ENCODE results near the gene BACE2.

GRCh38 chr21:41256771-41257702, 89.1 kb downstream of the BACE2 start:
- TF ChIP-seq CTCF (conservative IDR thresholded peaks at IDR 0.05; ENCODE audit: low read depth, low read length) (no peak), POLR2A (IDR thresholded peaks at IDR 0.05; ENCODE audit: low read depth, low read length) (no peak), MAFK (IDR thresholded peaks at IDR 0.05; ENCODE audit: low read depth, low read length) (no peak), CHD1 (IDR thresholded peaks at IDR 0.05; ENCODE audit: low read depth, low read length) (no peak), BHLHE40 (IDR thresholded peaks at IDR 0.05; ENCODE audit: low read depth, low read length) (no peak), MXI1 (IDR thresholded peaks at IDR 0.05; ENCODE audit: borderline replicate concordance, low read depth, low read length) (no peak), USF2 (IDR thresholded peaks at IDR 0.05; ENCODE audit: low read depth, low read length) (no peak), RFX5 (IDR thresholded peaks at IDR 0.05; ENCODE audit: low read depth, low read length) (no peak), ELK1 (IDR thresholded peaks at IDR 0.05; ENCODE audit: borderline replicate concordance, low read depth, low read length) (no peak), SMC3 (IDR thresholded peaks at IDR 0.05; ENCODE audit: low read depth, low read length) (no peak), MAZ (IDR thresholded peaks at IDR 0.05; ENCODE audit: borderline replicate concordance, low read depth, low read length) (no peak), NFE2L2 (IDR thresholded peaks at IDR 0.05; ENCODE audit: low read depth, low read length) (no peak)

Measured in IMR-90 (cell line).